Tibial artery (tissue), 4 donors: ENCODE data around the gene EMC8.

ENCODE experiments used
- DNase-seq, 2 donors: peaks; one replicate each; pipeline ENCODE4 v3.0.0-alpha.2; 2019
- H3K27ac ChIP-seq, 2 donors: fragments of 200-600 bp; sonication (generic) in 1 of 2; 1 replicate in 1 of 2; 2 replicates in 1 of 2; pipeline ENCODE4 v1.5.1; 2018 to 2019; ENCODE audit warnings: mild to moderate bottlenecking in 1 of 2
- H3K27me3 ChIP-seq, 2 donors: fragments of 200-600 bp; sonication (generic) in 1 of 2; one replicate each; pipeline versions ENCODE4 v1.5.1 to v1.6.0; 2016 to 2019
- H3K36me3 ChIP-seq, 3 donors: fragments of 200-600 bp; sonication (generic) in 2 of 3; one replicate each; pipeline ENCODE4 v1.5.1; 2016 to 2019; ENCODE audit warnings: mild to moderate bottlenecking in 2 of 3
- H3K4me1 ChIP-seq, 4 donors: fragments of 200-600 bp; sonication (generic) in 2 of 4; 1 replicate in 3 of 4; 2 replicates in 1 of 4; pipeline ENCODE4 v1.5.1; 2016 to 2019
- H3K4me3 ChIP-seq, 2 donors: fragments of 200-600 bp; sonication (generic) in 1 of 2; 1 replicate in 1 of 2; 2 replicates in 1 of 2; pipeline ENCODE4 v1.5.1; 2018 to 2019; ENCODE audit warnings: mild to moderate bottlenecking in 2 of 2
- H3K9me3 ChIP-seq, 3 donors: fragments of 200-600 bp; sonication (generic) in 1 of 3; one replicate each; pipeline ENCODE4 v1.5.1; 2016 to 2019
- CTCF ChIP-seq, 2 experiments: fragments of 200-600 bp in 1 of 2; fragments of 450-650 bp in 1 of 2; IDR thresholded peaks; one replicate each; pipeline ENCODE4 v1.5.1; 2017 to 2019; ENCODE audit warnings: antibody characterized with exemption in 2 of 2, mild to moderate bottlenecking in 1 of 2, moderate library complexity in 1 of 2
- intact Hi-C: fragments of 100-400 bp; cut with DNase I; formaldehyde crosslinking; loops from one replicate; pipeline ENCODE4 v1.15.0; 2023; ENCODE audit warnings: low total_unique reads

Gene EMC8

GRCh38 chr16:85735946-85736345 lies 63.4 kb downstream of the EMC8 start:
- no peak for DNase-seq
- intact Hi-C loops, result no loop called here
- Histone ChIP-seq H3K4me1 (no peaks in the 10 kb centered on the region), H3K27ac (no peak overlapping the region), H3K9me3 (no peaks in the 10 kb centered on the region), H3K27me3 (peaks cover 0 to 22% of the 10 kb centered on the region in 2 donors), H3K36me3 (no peaks in the 10 kb centered on the region), H3K4me3 (no peak overlapping the region)
- no peak for TF ChIP-seq CTCF (IDR thresholded peaks at IDR 0.05)

- intact Hi-C loops, result no loop called here
- Histone ChIP-seq H3K4me1 (no peaks in the 10 kb centered on the region), H3K27ac (no peak overlapping the region), H3K27me3 (peaks cover 0 to 29% of the 10 kb centered on the region in 2 donors), H3K9me3 (no peaks in the 10 kb centered on the region), H3K4me3 (no peak overlapping the region), H3K36me3 (no peaks in the 10 kb centered on the region)
- TF ChIP-seq CTCF (IDR thresholded peaks at IDR 0.05), result no peak
- no peak for DNase-seq
These were observed 64.1 kb downstream of the EMC8 start for GRCh38 chr16:85735225-85735635.

- TF ChIP-seq CTCF (IDR thresholded peaks at IDR 0.05), result no peak
- Histone ChIP-seq H3K27ac (no peak overlapping the region), H3K4me3 (no peak overlapping the region), H3K27me3 (peaks cover 0 to 34% of the 10 kb centered on the region in 2 donors), H3K36me3 (no peaks in the 10 kb centered on the region), H3K9me3 (no peaks in the 10 kb centered on the region), H3K4me1 (no peaks in the 10 kb centered on the region)
- no peak for DNase-seq
- intact Hi-C loops, result no loop called here
These were observed 64.9 kb downstream of the EMC8 start for GRCh38 chr16:85734311-85735017.

- DNase-seq, result no peak
- intact Hi-C loops, result no loop called here
- H3K4me1 ChIP-seq, result no peaks in the 10 kb centered on the region
- H3K36me3 ChIP-seq, result no peaks in the 10 kb centered on the region
- H3K27me3 ChIP-seq, result peaks cover 0 to 41% of the 10 kb centered on the region in 2 donors
- H3K4me3 ChIP-seq, result no peak overlapping the region
- H3K9me3 ChIP-seq, result no peaks in the 10 kb centered on the region
- no peak for TF ChIP-seq CTCF (IDR thresholded peaks at IDR 0.05)
- no peak overlapping the region for H3K27ac ChIP-seq
These were observed 65.5 kb downstream of the EMC8 start for GRCh38 chr16:85733839-85734170.

GRCh38 chr16:85733155-85733838 lies 66.0 kb downstream of the EMC8 start:
- Histone ChIP-seq H3K27ac (no peak overlapping the region), H3K9me3 (no peaks in the 10 kb centered on the region), H3K4me3 (no peak overlapping the region), H3K4me1 (no peaks in the 10 kb centered on the region), H3K36me3 (no peaks in the 10 kb centered on the region), H3K27me3 (peaks cover 0 to 45% of the 10 kb centered on the region in 2 donors)
- intact Hi-C loops, result no loop called here
- TF ChIP-seq CTCF (IDR thresholded peaks at IDR 0.05), result no peak
- DNase-seq, result peak in 1 of 2 donors; percentile 44
